Activated T-helper 9 cell treated with anti-CD3 and anti-CD28 coated beads, Interleukin-2, amount 50 U/mL, for 16 hours (primary cell): ENCODE measurements around the gene LDLRAD4.

Experiments used
- DNase-seq: peaks from one replicate; pipeline ENCODE4 v3.0.0-alpha.2; 2020; ENCODE audit warnings: low read depth

The LDLRAD4 gene

DNA sequence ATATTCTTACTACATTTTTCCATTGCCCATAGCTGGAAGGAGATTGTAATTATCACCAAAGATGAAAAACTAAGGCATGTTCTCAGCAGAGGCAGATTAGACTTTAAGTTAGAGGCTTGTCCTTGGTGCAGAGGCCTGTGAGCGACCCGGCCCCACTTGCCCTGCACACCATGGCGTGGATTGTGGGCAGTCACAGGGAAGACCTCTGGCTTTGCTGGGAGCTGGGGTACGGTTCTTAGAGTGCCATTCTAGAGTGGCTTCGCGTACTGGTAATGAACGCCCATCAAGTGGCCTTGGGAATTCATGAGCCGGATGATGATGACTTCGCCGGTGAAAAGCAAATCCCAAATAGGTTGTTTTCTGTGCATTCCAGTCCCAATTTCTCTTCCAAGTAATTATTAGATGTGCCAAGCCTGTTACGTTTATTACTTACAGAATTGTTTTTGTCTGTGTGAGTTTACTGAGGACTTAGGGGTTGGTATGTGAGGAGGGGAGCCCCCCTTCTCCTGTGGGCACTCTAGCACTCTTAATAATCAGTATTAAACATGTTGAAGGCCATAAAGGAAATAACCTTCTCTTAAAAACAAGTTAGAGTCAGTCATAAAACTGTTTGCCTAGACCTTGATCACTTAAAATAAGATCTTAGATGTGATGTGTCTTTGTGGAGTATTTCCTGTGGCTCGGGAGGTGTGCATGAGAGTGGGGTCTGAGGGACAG is 90.6 kb downstream of the LDLRAD4 start:
- no peak for DNase-seq

DNA sequence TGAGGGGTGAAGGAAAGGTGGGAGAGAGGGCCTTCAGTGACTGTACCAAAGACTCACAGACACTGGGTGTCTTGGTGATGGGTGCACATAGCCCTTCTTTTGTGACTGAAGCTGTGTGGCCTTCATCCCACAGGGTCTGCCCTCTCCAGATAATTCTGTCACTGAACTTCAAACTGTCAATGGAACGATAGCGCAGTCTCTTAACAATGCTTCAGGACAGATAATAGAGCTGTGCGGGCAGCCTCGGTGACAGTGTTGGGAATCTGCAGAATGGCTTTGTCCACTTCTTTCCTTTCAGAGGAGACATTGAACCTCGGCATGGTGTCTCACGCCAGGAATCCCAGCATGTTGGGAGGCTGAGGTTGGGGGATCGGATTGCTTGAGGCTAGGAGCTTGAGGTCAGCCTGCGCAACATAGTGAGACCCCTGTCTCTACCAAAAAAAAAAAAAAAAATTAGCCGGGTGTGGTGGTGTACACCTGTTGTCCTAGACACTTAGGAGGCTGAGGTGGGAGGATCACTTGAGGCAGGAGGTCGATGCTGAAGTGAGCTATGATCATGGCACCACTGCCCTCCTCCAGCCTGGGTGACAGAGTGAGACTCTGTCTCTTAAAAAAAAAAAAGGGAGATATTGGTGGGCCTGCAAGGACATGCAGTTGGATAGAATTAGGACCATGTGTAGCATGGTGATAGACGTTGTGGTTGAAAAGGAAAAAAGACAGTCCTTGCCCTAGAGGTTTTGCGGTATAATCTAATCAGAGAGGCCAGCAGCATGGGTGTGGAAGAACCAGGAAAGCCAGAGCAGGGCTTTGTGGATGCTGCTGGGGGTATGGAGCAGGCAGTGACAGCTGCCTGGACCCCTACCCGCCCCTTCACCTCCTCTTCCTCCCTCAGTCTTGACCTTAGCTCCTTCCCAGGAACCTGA is 91.4 kb downstream of the LDLRAD4 start:
- DNase-seq: no peak

GRCh38 chr18:13311193-13311592 is 92.6 kb downstream of the LDLRAD4 start:
- no peak for DNase-seq

- DNase-seq: no peak
Measured at GRCh38 chr18:13312515-13312914, 94.0 kb downstream of the LDLRAD4 start.

- DNase-seq: no peak
Measured at GRCh38 chr18:13313006-13313686, 94.6 kb downstream of the LDLRAD4 start.

GRCh38 chr18:13315000-13315399 is 96.4 kb downstream of the LDLRAD4 start:
- DNase-seq: no peak

- DNase-seq: no peak
Measured at GRCh38 chr18:13316063-13316462, 97.5 kb downstream of the LDLRAD4 start.

- no peak for DNase-seq
Measured at GRCh38 chr18:13317801-13318200, 99.2 kb downstream of the LDLRAD4 start.

DNA sequence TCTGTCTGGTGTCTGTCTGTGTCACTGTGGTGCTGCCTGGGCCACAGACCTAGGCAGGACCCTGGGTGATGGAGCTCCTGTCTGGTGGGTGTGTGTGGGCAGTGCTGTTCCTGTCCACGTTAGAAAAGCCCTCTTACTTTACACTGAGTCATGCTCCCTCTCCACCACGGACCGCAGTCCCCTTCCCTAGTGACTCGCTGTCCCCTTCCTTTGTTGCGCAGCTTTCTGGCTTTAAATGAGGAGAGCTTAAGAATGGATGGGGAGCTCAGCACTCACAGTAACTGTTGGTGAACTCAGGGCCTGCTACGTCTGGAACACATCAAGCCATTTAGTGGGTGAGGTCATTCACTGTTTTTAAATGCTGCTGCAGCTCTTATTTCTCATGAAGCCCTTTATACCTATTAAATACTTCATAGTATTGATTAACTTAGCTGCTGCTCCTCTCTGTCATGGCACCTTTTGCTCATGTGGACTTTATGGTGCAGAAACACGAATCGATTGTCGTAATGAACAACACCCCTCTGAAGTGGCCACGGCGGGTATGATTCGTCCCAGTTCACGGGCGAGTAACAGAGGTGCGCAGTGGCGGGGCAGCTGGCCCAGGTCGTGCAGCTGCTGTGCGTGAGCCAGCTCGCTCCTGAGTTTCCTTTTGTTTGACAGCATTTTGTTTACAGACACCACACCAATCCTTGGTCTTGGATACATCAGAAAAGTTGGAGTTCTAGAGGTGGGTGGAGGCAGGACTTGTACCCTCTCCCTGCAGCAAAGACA is 100.4 kb downstream of the LDLRAD4 start:
- DNase-seq: no peak

GRCh38 chr18:13319629-13320028 is 101.1 kb downstream of the LDLRAD4 start:
- DNase-seq: no peak

DNA sequence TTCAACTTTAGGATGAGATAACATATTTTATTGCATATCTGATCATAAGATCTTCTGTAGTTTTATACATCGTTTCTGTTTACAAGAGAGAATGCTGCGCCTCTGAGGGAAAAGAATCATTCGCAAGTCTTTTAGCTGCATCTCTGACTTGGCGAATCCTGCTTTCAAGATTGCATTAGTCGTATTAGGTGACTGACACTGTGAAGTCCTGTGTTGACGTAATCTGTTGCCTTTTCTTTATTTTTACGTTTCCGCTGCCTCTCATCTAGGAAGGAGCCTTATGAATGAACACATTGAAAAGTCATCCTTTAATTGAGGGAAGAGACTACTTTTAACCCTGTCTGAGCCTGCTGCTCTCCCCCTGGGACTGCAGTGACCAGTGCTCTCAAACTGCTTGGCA is 101.5 kb downstream of the LDLRAD4 start:
- DNase-seq: no peak

- DNase-seq: no peak
Measured at GRCh38 chr18:13320891-13321425, 102.4 kb downstream of the LDLRAD4 start.

DNA sequence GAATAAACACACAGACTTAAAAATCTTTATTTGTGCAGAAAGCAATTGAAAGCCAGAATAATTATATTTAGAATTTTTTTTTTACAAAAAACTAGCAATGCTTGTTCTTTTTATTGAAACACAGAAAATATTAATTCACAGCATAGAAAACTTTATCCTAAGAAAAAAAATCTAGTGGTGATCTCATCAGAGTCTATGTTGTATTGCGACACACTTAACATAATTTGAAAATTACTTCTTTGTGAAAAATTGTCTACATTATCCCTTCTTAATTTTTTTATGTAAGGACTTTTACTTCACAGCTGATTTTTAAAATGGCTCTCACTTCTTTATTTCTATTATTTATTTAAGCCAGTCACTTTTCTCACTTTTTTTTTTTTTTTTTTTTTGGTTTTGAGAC is 103.4 kb downstream of the LDLRAD4 start:
- no peak for DNase-seq

DNA sequence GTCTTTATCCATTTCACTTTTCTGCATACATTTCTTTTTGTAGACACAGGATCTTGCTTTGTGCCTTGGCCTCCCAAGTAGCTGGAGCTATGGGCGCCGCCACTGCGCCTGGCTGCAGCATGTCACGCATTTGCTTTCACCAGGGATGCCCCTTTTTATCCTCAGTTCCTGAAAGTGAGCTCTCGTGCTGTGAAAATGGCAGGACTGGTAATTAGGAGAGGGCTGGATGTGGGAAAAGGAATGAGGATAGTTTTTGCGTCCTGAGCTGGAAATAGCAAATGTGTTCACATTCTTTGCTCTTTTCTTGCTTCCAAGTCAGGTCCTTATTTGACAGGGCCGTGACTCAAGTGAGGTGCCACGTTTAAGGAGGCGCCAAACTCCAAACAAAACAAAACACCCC is 104.6 kb downstream of the LDLRAD4 start:
- DNase-seq: no peak

GRCh38 chr18:13324880-13325279 is 106.3 kb downstream of the LDLRAD4 start:
- no peak for DNase-seq

DNA sequence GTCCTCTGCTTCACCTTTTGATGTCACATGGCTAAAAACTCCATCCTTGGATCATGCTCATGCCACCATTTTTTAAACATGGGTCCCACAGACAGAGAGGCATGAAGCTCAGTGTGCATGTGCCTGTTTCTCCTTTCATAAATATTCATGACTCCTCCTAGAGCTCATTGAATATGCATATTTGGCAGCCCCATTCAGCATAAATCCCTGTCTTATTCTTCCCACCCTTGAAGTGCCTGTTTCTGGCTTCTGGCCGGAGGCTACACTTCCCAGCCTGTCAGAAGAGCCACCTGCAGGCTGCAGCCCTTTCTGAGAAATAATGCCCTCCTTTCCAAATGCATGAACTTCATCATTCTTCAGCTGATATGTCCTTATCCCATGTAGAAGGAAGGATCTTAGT is 109.7 kb downstream of the LDLRAD4 start:
- DNase-seq: no peak

DNA sequence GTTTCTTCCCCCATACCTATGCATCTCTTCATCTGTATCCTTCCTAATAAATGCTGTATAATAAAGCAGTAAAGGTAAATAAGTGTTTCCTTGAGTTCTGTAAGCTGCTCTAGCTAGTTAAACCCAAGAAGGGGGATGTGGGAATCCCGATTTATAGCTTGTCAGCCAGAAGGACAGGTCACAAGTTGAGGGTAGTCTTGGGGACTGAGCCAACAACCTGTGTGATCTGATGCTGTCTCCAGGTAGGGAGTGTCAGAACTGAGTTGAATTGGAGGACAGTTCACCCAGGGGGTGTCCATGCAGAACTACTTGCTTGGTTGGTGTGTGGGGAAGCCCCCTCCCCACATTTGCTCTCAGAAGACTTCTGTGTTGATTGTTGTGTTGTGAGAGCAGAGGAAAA is 112.4 kb downstream of the LDLRAD4 start:
- no peak for DNase-seq

GRCh38 chr18:13331846-13332245 is 113.3 kb downstream of the LDLRAD4 start:
- no peak for DNase-seq

DNA sequence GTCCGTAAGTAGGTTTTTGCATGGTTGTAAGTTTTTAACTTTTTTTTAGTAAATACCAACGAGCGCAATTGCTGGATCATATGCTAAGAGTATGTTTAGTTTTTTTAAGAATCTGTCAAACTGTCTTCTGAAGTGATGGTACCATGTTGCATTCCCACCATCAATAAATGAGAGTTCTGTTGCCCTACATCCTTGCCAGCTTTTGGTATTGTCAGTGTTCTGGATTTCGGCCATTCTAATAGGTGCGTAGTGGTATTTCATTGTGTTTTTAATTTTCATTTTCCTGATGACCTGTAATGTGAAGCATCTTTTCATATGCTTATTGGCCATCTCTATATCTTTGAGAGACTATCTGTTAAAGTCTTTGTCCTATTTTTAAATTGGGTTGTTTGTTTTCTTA is 114.3 kb downstream of the LDLRAD4 start:
- DNase-seq: no peak

DNA sequence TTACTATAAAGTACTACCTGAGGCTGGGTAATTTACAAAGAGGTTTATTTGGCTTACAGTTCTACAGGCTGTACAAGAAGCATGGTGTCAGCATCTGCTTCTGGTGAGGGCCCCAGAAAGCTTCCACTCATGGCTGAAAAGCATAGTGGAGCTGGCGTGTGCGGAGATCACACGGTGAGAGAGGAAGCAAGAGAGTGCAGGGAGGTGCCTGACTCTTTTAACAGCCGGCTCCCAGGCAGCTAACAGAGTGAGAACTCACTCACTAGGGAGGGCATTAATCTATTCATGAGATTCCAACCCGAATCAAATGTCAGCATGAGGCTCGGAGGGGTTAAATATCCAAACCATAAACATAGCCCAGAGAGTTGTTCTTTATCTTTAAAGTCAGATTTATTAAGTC is 117.3 kb downstream of the LDLRAD4 start:
- no peak for DNase-seq

DNA sequence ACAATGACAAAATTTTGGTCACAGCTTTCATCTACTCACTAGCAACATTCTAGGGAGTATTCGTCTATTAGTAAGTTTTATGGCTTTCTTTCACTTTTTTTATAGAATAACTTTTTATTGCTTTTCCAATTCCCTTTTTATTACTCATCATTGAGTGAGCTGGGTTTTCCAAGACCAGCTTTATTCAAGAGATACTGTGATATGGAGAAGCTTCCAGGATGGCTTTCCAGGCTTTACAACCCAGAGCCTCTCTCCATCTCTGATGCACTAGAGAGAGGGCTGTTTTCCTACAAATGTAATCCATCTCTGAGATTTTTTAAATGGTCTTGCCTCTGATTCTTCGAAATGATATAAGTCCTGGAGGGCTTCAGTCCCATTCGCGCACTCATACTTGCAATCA is 118.3 kb downstream of the LDLRAD4 start:
- DNase-seq: no peak

GRCh38 chr18:13337369-13337768 is 118.8 kb downstream of the LDLRAD4 start:
- no peak for DNase-seq
